HG02588 (cell line): Measurements from ENCODE around the gene TMEM248.
"Not testable (repeated sequence)": the region's sequence is repeated elsewhere in the genome, so short reads cannot be mapped to it uniquely, and the experiment has no call there.

ENCODE experiments used
- ATAC-seq: cut with Tn5 transposase; IDR thresholded peaks from one replicate; pipeline ENCODE4 v1.9.1; 2021; ENCODE audit warnings: mild to moderate bottlenecking, moderate library complexity; ENCODE audit not compliant: unreplicated experiment

TMEM248 gene

GRCh38 chr7:66995050-66995776, 74.2 kb downstream of the TMEM248 start, which contains the start of gene SBDS:
TSS of gene SBDS (minus strand) at chr7:66995586. CDS start at chr7:66995417, 169 bp downstream.
- peak; percentile 60 for ATAC-seq

- ATAC-seq, result peak; percentile 86
Observed at GRCh38 chr7:66996444-66997191, 75.6 kb downstream of the TMEM248 start, which contains the start of gene TYW1. TSS of gene TYW1 (plus strand) at chr7:66996833. CDS start at chr7:66996979, 146 bp downstream.

- not testable (repeated sequence) for ATAC-seq
Observed at GRCh38 chr7:67000601-67001258, 79.7 kb downstream of the TMEM248 start.

- ATAC-seq, result not testable (repeated sequence)
Observed at GRCh38 chr7:67004145-67004544, 83.1 kb downstream of the TMEM248 start.

- no peak for ATAC-seq
Observed at GRCh38 chr7:67006965-67007364, 85.9 kb downstream of the TMEM248 start.
